Memory B cell (primary cell): ENCODE measurements around the gene TBL2.
A peak's percentile ranks its signal among the peaks of the same experiment; 100 is the strongest.

ENCODE experiments used
- ATAC-seq: fragments of 150-1000 bp; cut with Tn5 transposase; 2 replicates; pipeline ENCODE4 v1.10.0; 2021; ENCODE audit warnings: low read depth, mild to moderate bottlenecking, moderate library complexity
- DNase-seq, 2 donors: peaks; one replicate each; pipeline ENCODE4 v3.0.0; 2022; ENCODE audit warnings: low spot score in 2 of 2
- H3K27ac Mint-ChIP-seq: one replicate; pipeline ENCODE4 v1.8.0; 2022; ENCODE audit warnings: mild to moderate bottlenecking, moderate library complexity, mixed read lengths
- H3K27me3 Mint-ChIP-seq: one replicate; pipeline ENCODE4 v1.8.0; 2022; ENCODE audit warnings: mixed read lengths
- H3K36me3 Mint-ChIP-seq: one replicate; pipeline ENCODE4 v1.8.0; 2022; ENCODE audit warnings: mild to moderate bottlenecking, mixed read lengths
- H3K4me1 Mint-ChIP-seq: one replicate; pipeline ENCODE4 v1.8.0; 2022; ENCODE audit warnings: mixed read lengths
- H3K4me3 Mint-ChIP-seq: one replicate; pipeline ENCODE4 v1.8.0; 2022; ENCODE audit warnings: mild to moderate bottlenecking, moderate library complexity, mixed read lengths
- H3K9me3 Mint-ChIP-seq: one replicate; pipeline ENCODE4 v1.8.0; 2022; ENCODE audit warnings: mixed read lengths

TBL2 gene

GRCh38 chr7:73521636-73522104 is 56.7 kb downstream of the TBL2 start:
- Mint-ChIP-seq H3K27ac (peak overlapping the region; percentile 97), H3K4me1 (peaks cover 35% of the 10 kb centered on the region), H3K36me3 (peaks cover 12% of the 10 kb centered on the region), H3K27me3 (no peaks in the 10 kb centered on the region), H3K9me3 (no peaks in the 10 kb centered on the region), H3K4me3 (peak overlapping the region; percentile 95)
- peak; percentile 31 for ATAC-seq
- DNase-seq = peak in 1 of 2 donors; percentile 5

GRCh38 chr7:73520673-73521635 is 57.4 kb downstream of the TBL2 start:
- H3K36me3 Mint-ChIP-seq = peaks cover 12% of the 10 kb centered on the region
- H3K4me1 Mint-ChIP-seq = peaks cover 35% of the 10 kb centered on the region
- DNase-seq (no peak), ATAC-seq (no peak)
- H3K27me3 Mint-ChIP-seq = no peaks in the 10 kb centered on the region
- peak overlapping the region; percentile 77 for H3K27ac Mint-ChIP-seq
- H3K9me3 Mint-ChIP-seq = no peaks in the 10 kb centered on the region
- peak overlapping the region; percentile 82 for H3K4me3 Mint-ChIP-seq

- no peaks in the 10 kb centered on the region for H3K27me3 Mint-ChIP-seq
- peak overlapping the region; percentile 77 for H3K27ac Mint-ChIP-seq
- H3K9me3 Mint-ChIP-seq = no peaks in the 10 kb centered on the region
- peaks cover 32% of the 10 kb centered on the region for H3K4me1 Mint-ChIP-seq
- H3K36me3 Mint-ChIP-seq = peaks cover 13% of the 10 kb centered on the region
- DNase-seq (no peak), ATAC-seq (no peak)
- peak overlapping the region; percentile 82 for H3K4me3 Mint-ChIP-seq
These were observed 58.3 kb downstream of the TBL2 start for GRCh38 chr7:73519867-73520672.

- Mint-ChIP-seq H3K9me3 (no peaks in the 10 kb centered on the region), H3K27ac (peak overlapping the region; percentile 57), H3K4me3 (peak overlapping the region; percentile 43), H3K27me3 (no peaks in the 10 kb centered on the region), H3K36me3 (peaks cover 18% of the 10 kb centered on the region), H3K4me1 (peaks cover 28% of the 10 kb centered on the region)
- DNase-seq (no peak), ATAC-seq (no peak)
These were observed 59.9 kb downstream of the TBL2 start for GRCh38 chr7:73518470-73518869.
